GM12878 (cell line): Measurements from ENCODE around the gene WNT8A.

Experiments used
- CEBPB ChIP-seq, 2 experiments: fragments of 150-350 bp in 1 of 2; IDR thresholded peaks; 2 replicates each; pipeline ENCODE4 v1.6.1; 2012 to 2014; ENCODE audit warnings: low read depth in 2 of 2, low read length in 2 of 2, borderline replicate concordance in 1 of 2, inconsistent platforms in 1 of 2
- CTCF ChIP-seq, 3 experiments: IDR thresholded peaks in 2 of 3; conservative IDR thresholded peaks in 1 of 3; 2 replicates each; pipeline ENCODE4 v1.5.1; 2011; ENCODE audit warnings: low read depth in 3 of 3, low read length in 3 of 3, mild to moderate bottlenecking in 3 of 3, control low read depth in 2 of 3, moderate library complexity in 2 of 3, inconsistent platforms in 1 of 3, mixed read lengths in 1 of 3; ENCODE audit not compliant: control insufficient read depth in 2 of 3, insufficient read depth in 1 of 3; ENCODE audit errors: extremely low read depth in 1 of 3
- EED ChIP-seq: sonication (generic); IDR thresholded peaks from 2 replicates; pipeline ENCODE4 v1.6.1; 2016; ENCODE audit warnings: antibody characterized with exemption, low read depth
- NFIC ChIP-seq: IDR thresholded peaks from 2 replicates; pipeline ENCODE4 v1.6.1; 2012; ENCODE audit warnings: low read depth, mild to moderate bottlenecking, inconsistent platforms, low read length, moderate library complexity
- PML ChIP-seq: IDR thresholded peaks from 2 replicates; pipeline ENCODE4 v1.6.1; 2012; ENCODE audit warnings: low read length, inconsistent platforms
- POLR2A ChIP-seq: IDR thresholded peaks from 2 replicates; pipeline ENCODE4 v1.6.1; 2011; ENCODE audit warnings: low read depth, mild to moderate bottlenecking, low read length
- SIN3A ChIP-seq: IDR thresholded peaks from 2 replicates; pipeline ENCODE4 v1.6.1; 2012; ENCODE audit warnings: low read depth, low read length, improper control_type of control experiment

DNA sequence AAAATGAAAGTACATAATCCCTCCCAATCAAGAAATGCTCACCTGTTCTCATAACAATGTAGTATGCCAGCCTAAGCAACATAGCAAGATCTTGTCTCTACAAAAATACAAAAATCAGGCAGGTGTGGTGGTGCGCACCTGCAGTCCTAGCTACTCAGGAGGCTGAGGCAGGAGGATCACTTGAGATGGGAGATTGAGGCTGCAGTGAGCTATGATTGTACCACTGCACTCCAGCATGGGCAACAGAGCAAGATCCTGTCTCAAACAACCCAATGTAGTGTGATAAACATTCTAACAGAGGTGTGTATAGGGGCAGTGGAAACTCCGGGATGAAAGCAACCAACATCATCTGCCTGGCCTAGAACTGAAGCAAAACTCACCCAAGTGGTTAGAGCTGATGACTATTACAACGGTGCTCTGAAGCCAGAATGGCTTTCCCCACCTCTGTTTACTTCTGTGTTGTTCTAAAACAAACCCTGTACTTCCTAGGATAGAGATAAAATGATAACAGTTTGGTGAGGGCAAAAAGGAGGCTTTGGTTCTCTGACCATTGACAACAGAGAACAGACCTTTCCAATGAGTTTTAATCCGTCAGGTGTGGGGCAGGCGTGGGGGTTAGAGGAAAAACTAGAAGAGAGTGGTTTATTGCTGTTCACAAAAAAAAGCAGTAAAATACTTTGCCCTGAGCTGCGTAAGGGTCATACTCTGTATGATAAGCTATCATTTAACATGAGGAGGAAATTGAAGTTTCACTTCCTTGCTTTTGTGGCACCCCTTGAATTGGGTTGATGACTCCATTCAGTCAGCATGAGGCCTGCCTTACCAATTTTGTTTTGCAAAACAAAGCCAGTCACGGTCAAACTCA, 18.9 kb downstream of the WNT8A start:
- no peak for TF ChIP-seq CEBPB (IDR thresholded peaks at IDR 0.05; ENCODE audit: borderline replicate concordance in 1 of 2, low read depth in 2 of 2, low read length in 2 of 2)
- no peak for TF ChIP-seq PML
- no peak for TF ChIP-seq NFIC
- TF ChIP-seq POLR2A, result no peak
- no peak for TF ChIP-seq CTCF (IDR thresholded peaks at IDR 0.05 in 2 of 3, conservative IDR thresholded peaks at IDR 0.05 in 1 of 3; ENCODE audit: control insufficient read depth in 2 of 3, extremely low read depth in 1 of 3, insufficient read depth in 1 of 3, low read depth in 3 of 3, low read length in 3 of 3)
- TF ChIP-seq EED, result no peak
- no peak for TF ChIP-seq SIN3A
